A549 (cell line): Measurements from ENCODE around the gene PIGX. TPM values are rescaled to one million over a fixed set of nuclear protein-coding genes. Genes with fewer than 3 reads are reported as not detected.

Source experiments
- ATAC-seq, 2 experiments: fragments of 200-7000 bp in 1 of 2; fragments of >200 bp in 1 of 2; cut with Nextera tagmentation in 1 of 2; cut with Tn5 transposase in 1 of 2; 3 replicates each; pipeline versions ENCODE4 v1.8.0 to v1.9.1; 2018 to 2020; ENCODE audit warnings: mild to moderate bottlenecking in 1 of 2, moderate library complexity in 1 of 2
- CTCF ChIA-PET: fragments of 300-600 bp; sonication (Branson Sonifier 250); formaldehyde crosslinking; extraction: SDS; loops from one replicate; lab custom pipeline; 2021; ENCODE audit warnings: antibody characterized with exemption, inconsistent platforms; lab: Yijun Ruan, JAX
- POLR2A ChIA-PET: fragments of 350-600 bp; formaldehyde crosslinking; extraction: SDS; loops from one replicate; lab custom pipeline; 2021; ENCODE audit warnings: antibody characterized with exemption, inconsistent platforms; lab: Yijun Ruan, JAX
- DNase-seq, 2 experiments: peaks; one replicate each; pipeline versions ENCODE4 v3.0.0 to v3.0.0-alpha.2; 2011 to 2016; ENCODE audit warnings: low read depth in 1 of 2, low spot score in 1 of 2
- FAIRE-seq: peaks from 2 replicates; lab custom pipeline; 2011; peaks lifted over from hg19 to GRCh38; lab: Jason Lieb, UNC
- H3K27ac ChIP-seq, 2 experiments: fragments of >200 bp; sonication (Bioruptor Twin); formaldehyde crosslinking; 3 replicates each; pipeline ENCODE4 v1.5.1; 2016 to 2017
- H3K4me1 ChIP-seq: fragments of >200 bp; sonication (Bioruptor Twin); formaldehyde crosslinking; 3 replicates; pipeline ENCODE4 v1.6.1; 2016
- H3K4me2 ChIP-seq: fragments of >200 bp; sonication (Bioruptor Twin); formaldehyde crosslinking; 3 replicates; pipeline ENCODE4 v1.6.1; 2016
- H3K4me3 ChIP-seq: fragments of >200 bp; sonication (Bioruptor Twin); formaldehyde crosslinking; 3 replicates; pipeline ENCODE4 v1.5.1; 2016
- H3K9me3 ChIP-seq: fragments of >200 bp; sonication (Bioruptor Twin); formaldehyde crosslinking; 3 replicates; pipeline ENCODE4 v1.6.1; 2016
- BHLHE40 ChIP-seq: IDR thresholded peaks from 2 replicates; pipeline ENCODE4 v1.6.1; 2012; ENCODE audit warnings: low read depth, low read length, inconsistent platforms
- CHD2 ChIP-seq: fragments of 150-350 bp; IDR thresholded peaks from 2 replicates; pipeline ENCODE4 v1.6.1; 2014; ENCODE audit warnings: low read length; ENCODE audit not compliant: partially characterized antibody
- EHF ChIP-seq: fragments of 250-450 bp; sonication (Bioruptor Pico); IDR thresholded peaks from 2 replicates; pipeline ENCODE4 v1.5.0; 2020; ENCODE audit warnings: mild to moderate bottlenecking
- EP300 ChIP-seq, 2 experiments: fragments of >200 bp; sonication (Bioruptor Twin); formaldehyde crosslinking; IDR thresholded peaks; 2 replicates in 1 of 2; 3 replicates in 1 of 2; pipeline ENCODE4 v1.6.1; 2016 to 2017
- ESRRA ChIP-seq: fragments of 150-350 bp; IDR thresholded peaks from 2 replicates; pipeline ENCODE4 v1.6.1; 2014; ENCODE audit warnings: mild to moderate bottlenecking, low read length, borderline replicate concordance
- FOXS1 ChIP-seq: fragments of 250-450 bp; sonication (Bioruptor Pico); IDR thresholded peaks from 2 replicates; pipeline ENCODE4 v1.5.0; 2020; ENCODE audit warnings: mild to moderate bottlenecking, moderate library complexity
- HEYL ChIP-seq: fragments of 250-450 bp; sonication (Bioruptor Pico); IDR thresholded peaks from 2 replicates; pipeline ENCODE4 v1.8.0; 2021; ENCODE audit warnings: mild to moderate bottlenecking, moderate library complexity
- JUNB ChIP-seq: fragments of >200 bp; sonication (Bioruptor Twin); formaldehyde crosslinking; IDR thresholded peaks from 2 replicates; pipeline ENCODE4 v1.6.1; 2016
- KDM5A ChIP-seq: fragments of 200-600 bp; sonication (generic); IDR thresholded peaks from 2 replicates; pipeline ENCODE4 v1.6.1; 2016; ENCODE audit warnings: antibody characterized with exemption, mild to moderate bottlenecking
- MAFK ChIP-seq: fragments of 450-650 bp; IDR thresholded peaks from 2 replicates; pipeline ENCODE4 v1.6.1; 2014; ENCODE audit not compliant: partially characterized antibody
- NFE2L2 ChIP-seq: fragments of 150-350 bp; conservative IDR thresholded peaks from 2 replicates; pipeline ENCODE4 v1.6.1; 2014; ENCODE audit warnings: low read length
- NR3C1 ChIP-seq: fragments of >200 bp; sonication (Bioruptor Twin); formaldehyde crosslinking; IDR thresholded peaks from 3 replicates; pipeline ENCODE4 v1.6.1; 2017
- RCOR1 ChIP-seq: fragments of 150-350 bp; IDR thresholded peaks from 2 replicates; pipeline ENCODE4 v1.6.1; 2014; ENCODE audit warnings: antibody characterized with exemption, low read length, low read depth
- RNF2 ChIP-seq: fragments of 200-600 bp; sonication (generic); IDR thresholded peaks from 2 replicates; pipeline ENCODE4 v1.6.1; 2016; ENCODE audit warnings: low read depth, mild to moderate bottlenecking, antibody characterized with exemption, moderate library complexity, borderline replicate concordance
- SMC3 ChIP-seq: fragments of >200 bp; sonication (Bioruptor Twin); formaldehyde crosslinking; IDR thresholded peaks from 3 replicates; pipeline ENCODE4 v1.6.1; 2018; ENCODE audit warnings: inconsistent platforms
- TP53 ChIP-seq: fragments of 250-450 bp; sonication (Bioruptor Pico); IDR thresholded peaks from 2 replicates; pipeline ENCODE4 v1.5.0; 2021; ENCODE audit warnings: mild to moderate bottlenecking, moderate library complexity
- ZSCAN20 ChIP-seq: fragments of 250-450 bp; sonication (Bioruptor Pico); IDR thresholded peaks from 2 replicates; pipeline ENCODE4 v1.8.0; 2022; ENCODE audit warnings: mild to moderate bottlenecking, moderate library complexity
- WGBS: methylation state at CpG from one replicate; pipeline ENCODE4 v1.1.6; 2017; ENCODE audit errors: missing lambda C conversion rate; 5-methylcytosine and 5-hydroxymethylcytosine counted together
- polyA plus RNA-seq, 4 experiments: library from polyadenylated mRNA; depleted of rRNA in 3 of 4; stranded (reverse); fragments of >200 nt; fragmentation: RNase III in 1 of 4; extraction: RNeasy Plus Mini Kit Qiagen cat#74134 plus additional on column Dnase treatment in 1 of 4; gene quantifications; 2 replicates in 3 of 4; 3 replicates in 1 of 4; pipeline ENCODE4 v1.2.3, GENCODE V29; 2011 to 2017
- TF ChIP-seq, protein P1 (sequence below): IDR thresholded peaks from 2 replicates; pipeline ENCODE4 v1.6.1; 2012
- TF ChIP-seq, protein P2 (sequence below): fragments of >200 bp; sonication (Bioruptor Twin); formaldehyde crosslinking; IDR thresholded peaks from 3 replicates; pipeline ENCODE4 v1.6.1; 2016
- TF ChIP-seq, protein P3 (sequence below): IDR thresholded peaks from 2 replicates; pipeline ENCODE4 v1.6.1; 2012; ENCODE audit warnings: low read depth, borderline replicate concordance

Gene PIGX
- polyA plus RNA-seq, 2 of the 4 experiments (the other 2 are of a cell fraction) = 22.3 to 45.2 TPM

DNA sequence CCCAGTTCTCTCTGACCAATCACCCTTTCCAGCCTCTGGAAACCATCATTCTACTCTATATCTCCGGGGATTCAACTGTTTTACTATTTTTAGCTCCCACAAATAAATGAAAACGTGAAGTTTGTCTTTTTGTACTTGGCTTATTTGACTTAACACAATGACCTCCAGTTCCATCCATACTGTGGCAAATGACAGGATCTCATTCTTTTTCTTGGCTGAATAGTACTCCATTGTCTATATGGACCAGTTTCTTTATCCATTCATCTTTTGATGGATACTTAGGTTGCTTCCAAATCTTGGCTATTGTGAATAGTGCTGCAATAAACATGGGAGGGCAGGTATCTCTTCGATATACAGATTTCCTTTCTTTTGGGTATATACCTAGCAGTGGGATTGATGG lies 38.5 kb upstream of the PIGX start:
- TF ChIP-seq TP53 (CRISPR knock-in tag) (no peak), RCOR1 (no peak), BHLHE40 (no peak), SMC3 (no peak), ESRRA (no peak), RNF2 (no peak)
- H3K9me3 ChIP-seq = no peaks in the 10 kb centered on the region
- DNase-seq (no peak), ATAC-seq (no peak), FAIRE-seq (no peak)
- POLR2A ChIA-PET = no interaction called here
- H3K4me3 ChIP-seq = no peak overlapping the region
- H3K4me2 ChIP-seq = no peak overlapping the region
- CTCF ChIA-PET = interaction anchor here (1.0 to 1.4 kb wide), 2 partner anchors 11 to 64 kb away, joined by 3 to 8 read pairs; no protein-coding TSS in a partner anchor
- no peak overlapping the region for H3K27ac ChIP-seq
- H3K4me1 ChIP-seq = 0 out of 3 replicates have a peak, but pooled peaks cover 4% of the 10 kb centered on the region
- WGBS = 45% methylated on average over 3 of the region's 3 CpGs

DNA sequence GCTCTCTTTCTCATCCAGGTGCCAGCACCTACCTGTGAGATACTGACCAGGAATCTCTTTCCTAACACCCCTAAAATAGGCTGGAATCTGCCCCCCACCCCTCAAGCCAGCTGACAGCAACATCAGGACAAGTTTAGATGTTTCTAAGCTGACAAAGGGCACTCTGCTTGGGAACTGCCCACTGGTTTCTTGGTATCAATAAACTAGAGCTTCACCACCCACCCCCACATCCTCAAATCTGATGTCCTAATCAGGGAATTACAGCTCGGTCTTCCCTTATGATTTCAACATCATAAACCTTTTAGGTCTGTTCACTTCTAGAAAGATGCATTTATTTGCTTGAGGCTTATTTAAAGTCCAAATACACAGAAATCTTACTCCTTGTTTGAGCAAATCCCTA lies 34.8 kb upstream of the PIGX start:
- POLR2A ChIA-PET = no interaction called here
- no peak for FAIRE-seq
- TF ChIP-seq JUNB (no peak), HEYL (CRISPR knock-in tag) (no peak), EP300 (IDR thresholded peaks at IDR 0.05) (no peak), CHD2 (no peak), FOXS1 (CRISPR knock-in tag) (no peak), KDM5A (no peak)
- TF ChIP-seq, protein P1, sequence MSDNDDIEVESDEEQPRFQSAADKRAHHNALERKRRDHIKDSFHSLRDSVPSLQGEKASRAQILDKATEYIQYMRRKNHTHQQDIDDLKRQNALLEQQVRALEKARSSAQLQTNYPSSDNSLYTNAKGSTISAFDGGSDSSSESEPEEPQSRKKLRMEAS = no peak
- TF ChIP-seq, protein P2, sequence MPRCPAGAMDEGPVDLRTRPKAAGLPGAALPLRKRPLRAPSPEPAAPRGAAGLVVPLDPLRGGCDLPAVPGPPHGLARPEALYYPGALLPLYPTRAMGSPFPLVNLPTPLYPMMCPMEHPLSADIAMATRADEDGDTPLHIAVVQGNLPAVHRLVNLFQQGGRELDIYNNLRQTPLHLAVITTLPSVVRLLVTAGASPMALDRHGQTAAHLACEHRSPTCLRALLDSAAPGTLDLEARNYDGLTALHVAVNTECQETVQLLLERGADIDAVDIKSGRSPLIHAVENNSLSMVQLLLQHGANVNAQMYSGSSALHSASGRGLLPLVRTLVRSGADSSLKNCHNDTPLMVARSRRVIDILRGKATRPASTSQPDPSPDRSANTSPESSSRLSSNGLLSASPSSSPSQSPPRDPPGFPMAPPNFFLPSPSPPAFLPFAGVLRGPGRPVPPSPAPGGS = no peak

DNA sequence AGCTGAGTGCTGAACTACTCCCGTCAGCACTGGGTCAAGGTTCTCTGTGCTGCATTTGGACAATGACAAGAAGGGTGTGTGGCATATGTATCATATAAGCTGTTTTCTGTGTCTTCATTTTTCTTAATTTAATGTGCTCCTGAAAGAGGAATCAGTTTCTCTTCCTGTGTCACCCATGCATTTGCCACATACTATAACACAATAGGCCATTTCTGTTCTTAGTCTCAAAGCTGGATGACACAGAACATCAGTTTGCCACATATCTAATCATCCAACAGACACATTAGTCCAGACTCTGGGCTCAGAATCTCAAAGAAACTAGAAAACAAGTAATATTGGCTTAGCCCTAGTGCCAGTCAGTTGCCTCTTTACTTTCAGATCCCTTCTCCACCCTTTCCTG lies 34.2 kb upstream of the PIGX start:
- H3K4me1 ChIP-seq = 0 out of 3 replicates have a peak, but pooled peaks cover 4% of the 10 kb centered on the region
- H3K4me3 ChIP-seq = no peak overlapping the region
- FAIRE-seq (no peak), DNase-seq (no peak), ATAC-seq (no peak)
- H3K4me2 ChIP-seq = no peak overlapping the region
- no peak overlapping the region for H3K27ac ChIP-seq
- 67% methylated on average over 1 of the region's 1 CpG for WGBS
- TF ChIP-seq MAFK (no peak), NR3C1 (no peak), BHLHE40 (no peak), NFE2L2 (no peak), ZSCAN20 (CRISPR knock-in tag) (no peak), EHF (CRISPR knock-in tag) (no peak), JUNB (no peak)
- TF ChIP-seq, protein P1 = no peak
- TF ChIP-seq, protein P3, sequence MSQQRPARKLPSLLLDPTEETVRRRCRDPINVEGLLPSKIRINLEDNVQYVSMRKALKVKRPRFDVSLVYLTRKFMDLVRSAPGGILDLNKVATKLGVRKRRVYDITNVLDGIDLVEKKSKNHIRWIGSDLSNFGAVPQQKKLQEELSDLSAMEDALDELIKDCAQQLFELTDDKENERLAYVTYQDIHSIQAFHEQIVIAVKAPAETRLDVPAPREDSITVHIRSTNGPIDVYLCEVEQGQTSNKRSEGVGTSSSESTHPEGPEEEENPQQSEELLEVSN = no peak
- ChIA-PET POLR2A (no interaction called here), CTCF (interaction anchor here (0.9 to 2.5 kb wide), 4 partner anchors 8 to 68 kb away, joined by 4 to 11 read pairs (median 8); no protein-coding TSS in a partner anchor)
- H3K9me3 ChIP-seq = no peaks in the 10 kb centered on the region

More for the DNA sequence above, 34.8 kb upstream of the PIGX start:
- H3K4me2 ChIP-seq = peak overlapping the region; percentile 17; the same call in 1 of the 3 replicates
- H3K4me3 ChIP-seq = no peak overlapping the region
- no peaks in the 10 kb centered on the region for H3K9me3 ChIP-seq
- no peak for ATAC-seq
- 0 out of 3 replicates have a peak, but pooled peaks cover 4% of the 10 kb centered on the region for H3K4me1 ChIP-seq
- CTCF ChIA-PET = interaction anchor here (0.9 to 2.5 kb wide), 7 partner anchors 8 to 191 kb away, joined by 3 to 11 read pairs (median 5); no protein-coding TSS in a partner anchor
- WGBS = 6% methylated on average over 1 of the region's 1 CpG
- no peak for DNase-seq
- no peak overlapping the region for H3K27ac ChIP-seq
